ENCODE results near the gene NACAD. TPM values are rescaled to one million over a fixed set of nuclear protein-coding genes. Genes with fewer than 3 reads are reported as not detected.
A peak's percentile ranks its signal among the peaks of the same experiment; 100 is the strongest.

Gene NACAD
- total RNA-seq, 8 experiments from 2014 or later, result 2.9 to 19.8 (median 11.6) TPM

DNA sequence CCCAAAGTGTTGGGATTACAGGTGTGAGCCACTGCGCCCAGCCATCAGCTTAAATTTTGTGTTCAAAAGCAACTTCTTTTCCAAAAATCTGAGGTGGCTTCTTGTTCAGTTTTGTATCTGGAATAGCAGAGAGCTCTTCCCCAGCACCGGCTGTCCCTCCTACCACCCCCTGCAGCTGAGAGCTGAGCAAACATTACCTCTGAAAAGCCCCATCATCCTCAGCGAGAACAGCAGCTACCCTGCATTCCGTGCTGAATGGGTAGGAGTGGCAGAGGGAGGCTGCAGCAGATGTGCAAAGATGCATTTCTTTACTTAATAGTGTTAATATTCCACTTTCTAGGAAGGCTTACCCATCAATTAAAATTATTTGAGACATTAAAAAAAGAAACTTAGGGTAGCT lies 56.9 kb downstream of the NACAD start:
- peak in 1 of 8 experiments; percentile 79 for ATAC-seq (replicated peaks in 6 of 8)

More for the DNA sequence above, 56.9 kb downstream of the NACAD start:
- 25 to 100% (median 57%) methylated on average over 1 to 4 of the region's 4 CpGs; no CpG with 5 or more reads in 4 of the 10 experiments for WGBS, 10 experiments
- in situ Hi-C loops (cut with MboI; ENCODE audit: low pct_unique_long_range_greater_than_20kb in 2 of 9, low sequenced_read_pairs in 9 of 9, unreplicated experiment in 9 of 9), result no loop called here
- no peak overlapping the region for H3K4me3 ChIP-seq
- H3K27ac ChIP-seq, result no peak overlapping the region
- H3K4me1 ChIP-seq (replicated peaks in 1 of 2), result peaks cover 0 to 13% of the 10 kb centered on the region in 2 donors

Other genes with a start within 250 kb of the NACAD start
- 100 to 1,000 TPM in 7 of 8 experiments, 10 to 100 TPM in 1; 58.6 to 270 (median 130) TPM for gene H2AZ2, start 240.9 kb downstream of the NACAD start, total RNA-seq
- 10 to 100 TPM in 7 of 8 experiments, 1 to 10 TPM in 1; 9.0 to 41.3 (median 13.7) TPM for gene PURB, start 203.4 kb downstream of the NACAD start, total RNA-seq
- gene MYO1G, start 110.0 kb downstream of the NACAD start, total RNA-seq, result 1 to 10 TPM in 1 of 8 experiments, under 1 TPM in 7; 0.11 to 1.4 (median 0.46) TPM
- 10 to 100 TPM; 20.7 to 40.2 (median 27.3) TPM for gene CCM2, start 88.8 kb downstream of the NACAD start, total RNA-seq
- 100 to 1,000 TPM in 1 of 8 experiments, 10 to 100 TPM in 7; 27.4 to 104 (median 44.1) TPM for gene TBRG4, start 22.7 kb upstream of the NACAD start, total RNA-seq
- gene RAMP3, start 68.8 kb upstream of the NACAD start, total RNA-seq, result under 1 TPM in 3 of 8 experiments, not detected in 5; 0.13 to 0.71 (median 0.31) TPM

All from motor neuron (in vitro differentiated cells).